ENCODE measurements around the gene HNRNPUL1.

DNA sequence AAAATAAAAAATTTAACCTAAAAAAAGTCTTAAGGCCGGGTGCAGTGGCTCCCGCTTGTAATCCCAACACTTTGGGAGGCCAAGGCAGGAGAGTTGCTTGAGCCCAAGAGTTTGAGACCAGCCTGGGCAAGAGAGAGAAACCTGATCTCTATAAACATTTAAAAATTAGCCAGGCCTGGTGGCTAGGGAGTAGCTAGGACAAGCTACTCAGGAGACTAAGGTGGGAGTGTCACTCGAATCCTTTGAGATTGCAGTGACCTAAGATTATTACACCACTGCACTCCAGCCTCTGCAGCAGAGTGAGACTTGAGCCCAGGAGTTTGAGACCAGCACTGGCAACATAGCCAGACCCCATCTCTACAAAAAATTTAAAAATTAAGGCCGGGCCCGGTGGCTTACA, 46.9 kb downstream of the HNRNPUL1 start:
- TF ChIP-seq FOXK2 (IDR thresholded peaks at IDR 0.05) (no peak), TARDBP (IDR thresholded peaks at IDR 0.05) (no peak), SP1 (IDR thresholded peaks at IDR 0.05) (no peak), LEF1 (IDR thresholded peaks at IDR 0.05; ENCODE audit: borderline replicate concordance) (no peak)

All from HEK293T (cell line).